Breast epithelium (tissue), 4 donors: ENCODE data around the gene CADM3. TPM values are rescaled to one million over a fixed set of nuclear protein-coding genes. Genes with fewer than 3 reads are reported as not detected.

Experiments used
- DNase-seq, 2 donors: peaks; one replicate each; pipeline ENCODE4 v3.0.0-alpha.2; 2019; ENCODE audit warnings: low spot score in 2 of 2
- H3K27ac ChIP-seq, 2 donors: fragments of 200-600 bp; sonication (generic) in 1 of 2; one replicate each; pipeline ENCODE4 v1.5.1; 2016 to 2019; ENCODE audit warnings: mild to moderate bottlenecking in 1 of 2
- H3K27me3 ChIP-seq, 2 donors: fragments of 200-600 bp; sonication (generic) in 1 of 2; one replicate each; pipeline versions ENCODE4 v1.5.1 to v1.6.0; 2017 to 2019; ENCODE audit warnings: control low read depth in 1 of 2, mild to moderate bottlenecking in 1 of 2
- H3K36me3 ChIP-seq: fragments of 200-600 bp; one replicate; pipeline ENCODE4 v1.5.1; 2019
- H3K4me1 ChIP-seq, 2 donors: fragments of 200-600 bp; sonication (generic); one replicate each; pipeline ENCODE4 v1.5.1; 2016 to 2019; ENCODE audit warnings: control low read depth in 1 of 2
- H3K4me3 ChIP-seq, 3 donors: fragments of 200-600 bp; sonication (generic); 1 replicate in 2 of 3; 2 replicates in 1 of 3; pipeline ENCODE4 v1.5.1; 2016 to 2019; ENCODE audit warnings: mild to moderate bottlenecking in 3 of 3, moderate library complexity in 2 of 3
- H3K9me3 ChIP-seq, 2 donors: fragments of 200-600 bp; sonication (generic) in 1 of 2; one replicate each; pipeline ENCODE4 v1.5.1; 2016 to 2019; ENCODE audit warnings: control low read depth in 1 of 2
- POLR2A ChIP-seq: fragments of 450-650 bp; IDR thresholded peaks from one replicate; pipeline ENCODE4 v1.6.1; 2016; ENCODE audit warnings: antibody characterized with exemption, mild to moderate bottlenecking, moderate library complexity
- POLR2AphosphoS5 ChIP-seq, 3 donors: sonication (generic); formaldehyde crosslinking; IDR thresholded peaks; one replicate each; pipeline ENCODE4 v1.6.1; 2017; ENCODE audit warnings: antibody characterized with exemption in 3 of 3
- intact Hi-C: fragments of 100-400 bp; cut with DNase I; formaldehyde crosslinking; loops from one replicate; pipeline ENCODE4 v1.15.1; 2023; ENCODE audit warnings: low total_unique reads
- total RNA-seq, 3 donors: library from RNA; depleted of rRNA; stranded (reverse); fragments of >200 nt; gene quantifications; one replicate each; pipeline ENCODE4 v1.1.0, GENCODE V29; 2016
- TF ChIP-seq, protein P1 (sequence below), 3 donors: fragments of 450-650 bp; IDR thresholded peaks; one replicate each; pipeline ENCODE4 v1.5.1; 2016 to 2017; ENCODE audit warnings: antibody characterized with exemption in 3 of 3, mild to moderate bottlenecking in 3 of 3, moderate library complexity in 3 of 3

CADM3 gene
- total RNA-seq, 3 donors from 2014 or later, result 5.2 to 22.6 (median 15.2) TPM

- no peak overlapping the region for H3K27ac ChIP-seq
- no peak overlapping the region for H3K4me3 ChIP-seq
- TF ChIP-seq POLR2A (no peak), POLR2AphosphoS5 (IDR thresholded peaks at IDR 0.05) (no peak)
- TF ChIP-seq, protein P1, sequence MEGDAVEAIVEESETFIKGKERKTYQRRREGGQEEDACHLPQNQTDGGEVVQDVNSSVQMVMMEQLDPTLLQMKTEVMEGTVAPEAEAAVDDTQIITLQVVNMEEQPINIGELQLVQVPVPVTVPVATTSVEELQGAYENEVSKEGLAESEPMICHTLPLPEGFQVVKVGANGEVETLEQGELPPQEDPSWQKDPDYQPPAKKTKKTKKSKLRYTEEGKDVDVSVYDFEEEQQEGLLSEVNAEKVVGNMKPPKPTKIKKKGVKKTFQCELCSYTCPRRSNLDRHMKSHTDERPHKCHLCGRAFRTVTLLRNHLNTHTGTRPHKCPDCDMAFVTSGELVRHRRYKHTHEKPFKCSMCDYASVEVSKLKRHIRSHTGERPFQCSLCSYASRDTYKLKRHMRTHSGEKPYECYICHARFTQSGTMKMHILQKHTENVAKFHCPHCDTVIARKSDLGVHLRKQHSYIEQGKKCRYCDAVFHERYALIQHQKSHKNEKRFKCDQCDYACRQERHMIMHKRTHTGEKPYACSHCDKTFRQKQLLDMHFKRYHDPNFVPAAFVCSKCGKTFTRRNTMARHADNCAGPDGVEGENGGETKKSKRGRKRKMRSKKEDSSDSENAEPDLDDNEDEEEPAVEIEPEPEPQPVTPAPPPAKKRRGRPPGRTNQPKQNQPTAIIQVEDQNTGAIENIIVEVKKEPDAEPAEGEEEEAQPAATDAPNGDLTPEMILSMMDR (IDR thresholded peaks at IDR 0.05), result no peak
These were observed 29.6 kb upstream of the CADM3 start for GRCh38 chr1:159141584-159142390.

DNA sequence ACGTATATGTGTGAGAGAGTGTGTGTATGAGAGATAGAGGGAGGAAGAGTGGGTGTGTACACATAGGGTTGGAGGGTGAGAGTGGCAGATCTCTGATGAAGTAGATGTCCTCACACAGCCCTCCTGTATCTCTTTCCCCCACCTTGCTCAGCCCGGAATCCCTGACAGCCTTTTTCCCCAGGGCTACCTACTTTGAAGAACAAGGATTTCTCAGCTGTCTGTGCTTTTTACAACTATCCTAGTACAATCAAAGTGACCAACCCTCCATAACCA lies 29.1 kb upstream of the CADM3 start:
- no peak for DNase-seq
- intact Hi-C loops, result no loop called here
- H3K27me3 ChIP-seq, result peaks cover 0 to 38% of the 10 kb centered on the region in 2 donors
- no peak overlapping the region for H3K27ac ChIP-seq
- H3K4me3 ChIP-seq, result no peak overlapping the region
- no peaks in the 10 kb centered on the region for H3K4me1 ChIP-seq
- H3K9me3 ChIP-seq, result no peaks in the 10 kb centered on the region
- no peaks in the 10 kb centered on the region for H3K36me3 ChIP-seq
- TF ChIP-seq, protein P1 (IDR thresholded peaks at IDR 0.05), result no peak
- TF ChIP-seq POLR2AphosphoS5 (IDR thresholded peaks at IDR 0.05) (no peak), POLR2A (no peak)

More at GRCh38 chr1:159141584-159142390, 29.6 kb upstream of the CADM3 start:
- peaks cover 0 to 38% of the 10 kb centered on the region in 2 donors for H3K27me3 ChIP-seq
- H3K9me3 ChIP-seq, result no peaks in the 10 kb centered on the region
- H3K4me1 ChIP-seq, result no peaks in the 10 kb centered on the region
- no peaks in the 10 kb centered on the region for H3K36me3 ChIP-seq
- DNase-seq, result no peak
- intact Hi-C loops, result no loop called here

GRCh38 chr1:159142726-159143510 lies 28.5 kb upstream of the CADM3 start:
- Histone ChIP-seq H3K4me3 (no peak overlapping the region), H3K9me3 (no peaks in the 10 kb centered on the region), H3K27me3 (peaks cover 0 to 34% of the 10 kb centered on the region in 2 donors), H3K27ac (no peak overlapping the region), H3K4me1 (no peaks in the 10 kb centered on the region), H3K36me3 (no peaks in the 10 kb centered on the region)
- intact Hi-C loops, result no loop called here
- DNase-seq, result no peak
- TF ChIP-seq POLR2AphosphoS5 (IDR thresholded peaks at IDR 0.05) (no peak), POLR2A (no peak)
- TF ChIP-seq, protein P1 (IDR thresholded peaks at IDR 0.05), result no peak

DNA sequence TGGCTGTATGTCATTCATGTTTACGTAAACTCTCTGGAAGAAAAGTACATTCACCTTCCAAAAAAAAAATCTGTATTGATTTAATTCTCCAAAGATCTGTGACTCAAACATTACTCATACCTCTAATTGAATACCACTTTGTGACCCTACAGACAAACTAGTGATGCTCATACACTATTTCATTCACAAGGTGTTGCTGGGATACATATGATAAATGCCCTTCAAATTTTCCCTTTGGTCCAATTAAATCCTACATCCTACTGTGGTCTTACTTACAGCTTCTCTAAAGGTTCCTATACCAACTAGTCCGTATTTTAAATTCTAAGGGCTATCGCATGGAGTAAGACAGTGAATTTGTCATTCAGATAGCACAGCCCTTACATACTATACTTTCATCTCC lies 26.8 kb upstream of the CADM3 start:
- no peak for DNase-seq
- H3K36me3 ChIP-seq, result no peaks in the 10 kb centered on the region
- H3K27me3 ChIP-seq, result peaks cover 0 to 25% of the 10 kb centered on the region in 2 donors
- H3K27ac ChIP-seq, result no peak overlapping the region
- no peak overlapping the region for H3K4me3 ChIP-seq
- no peaks in the 10 kb centered on the region for H3K9me3 ChIP-seq
- TF ChIP-seq, protein P1 (IDR thresholded peaks at IDR 0.05), result no peak
- TF ChIP-seq POLR2AphosphoS5 (IDR thresholded peaks at IDR 0.05), result no peak
- TF ChIP-seq POLR2A, result no peak
- H3K4me1 ChIP-seq, result no peaks in the 10 kb centered on the region
- intact Hi-C loops, result no loop called here

DNA sequence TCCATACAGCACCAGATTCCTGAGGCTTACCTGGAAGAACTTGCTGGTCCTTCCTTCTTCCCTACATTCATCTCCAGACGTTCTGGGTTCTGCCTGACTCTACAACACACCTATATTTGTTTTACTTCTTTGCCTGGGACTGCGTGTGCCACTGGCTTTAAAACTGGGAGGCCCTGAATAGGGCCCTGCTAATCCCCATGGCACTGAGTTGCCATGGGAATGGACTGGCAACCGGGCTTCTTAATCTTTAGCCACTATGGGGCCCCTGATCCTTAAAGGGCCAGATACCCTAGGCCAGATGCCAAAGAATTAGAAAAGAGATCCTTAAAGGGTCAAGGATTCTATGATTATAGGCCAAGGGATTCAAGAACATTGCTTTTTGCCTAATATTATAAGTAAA lies 24.4 kb upstream of the CADM3 start:
- no peak for DNase-seq
- Histone ChIP-seq H3K27ac (no peak overlapping the region), H3K9me3 (no peaks in the 10 kb centered on the region), H3K27me3 (peaks cover 0 to 8% of the 10 kb centered on the region in 2 donors), H3K4me3 (no peak overlapping the region), H3K36me3 (no peaks in the 10 kb centered on the region), H3K4me1 (no peaks in the 10 kb centered on the region)
- TF ChIP-seq POLR2AphosphoS5 (IDR thresholded peaks at IDR 0.05) (no peak), POLR2A (no peak)
- TF ChIP-seq, protein P1 (IDR thresholded peaks at IDR 0.05), result no peak
- intact Hi-C loops, result no loop called here
